NCI-H1930 (cell line): ENCODE measurements around the gene MPST.
A peak's percentile ranks its signal among the peaks of the same experiment; 100 is the strongest.
"Not testable (repeated sequence)": the region's sequence is repeated elsewhere in the genome, so short reads cannot be mapped to it uniquely, and the experiment has no call there.

Experiments
- DNase-seq, 2 experiments: peaks; one replicate each; lab custom pipeline; 2025; lab: John Stamatoyannopoulos, UW

MPST gene

DNA sequence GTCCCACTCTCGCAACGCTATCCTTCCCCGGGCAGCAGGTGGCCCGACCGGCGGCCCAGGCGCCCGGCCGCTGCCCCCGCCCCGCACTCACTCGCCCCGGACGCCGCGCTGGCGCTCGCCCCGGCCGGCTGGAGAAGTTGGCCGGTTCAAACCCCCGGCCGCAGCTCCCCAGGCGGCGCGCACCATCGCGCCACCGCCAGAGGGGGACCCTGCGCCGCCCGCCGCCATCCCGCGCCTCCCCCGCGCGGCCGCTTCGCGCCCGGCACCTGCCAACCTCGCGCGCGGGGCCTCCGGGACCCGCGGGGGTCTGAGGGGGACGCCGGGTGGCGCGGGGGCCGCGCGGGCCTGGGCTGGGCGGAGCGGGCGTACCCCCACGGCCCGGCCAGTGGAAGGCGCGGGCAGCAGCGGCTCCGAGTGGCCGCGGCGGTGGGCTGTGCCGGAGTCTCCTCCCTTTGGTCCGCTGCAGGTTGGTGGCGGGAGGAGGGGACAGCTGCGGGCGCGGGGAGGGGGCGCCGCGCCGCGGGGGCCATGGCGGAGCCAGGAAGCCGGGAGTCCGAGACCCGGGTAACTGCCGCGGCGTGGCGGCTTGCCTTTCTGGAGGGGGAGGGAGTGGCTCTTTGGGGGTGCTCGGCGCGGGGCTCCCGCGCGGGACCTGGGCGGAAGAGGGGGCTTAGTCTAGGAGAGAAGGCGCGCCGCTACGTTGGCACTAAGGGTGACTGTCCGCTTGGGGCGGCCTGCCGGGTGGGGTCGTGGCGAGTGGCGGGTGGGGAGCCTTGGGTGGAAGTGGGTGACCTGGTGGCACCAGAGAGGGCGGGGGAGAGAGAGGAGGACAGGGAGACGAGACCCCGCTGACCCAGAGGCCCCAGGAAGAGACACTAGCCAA lies at the start of gene MPST, which contains the start of gene TST:
TSS of gene MPST (plus strand) at position 434 of the 883 bp plus-strand sequence. CDS start at position 529, 95 bp downstream.
TSS of gene TST (minus strand) at position 139 of the 883 bp plus-strand sequence. CDS start 715 bp downstream, outside the sequence.
- peak; percentile 51 to 79 for DNase-seq

DNA sequence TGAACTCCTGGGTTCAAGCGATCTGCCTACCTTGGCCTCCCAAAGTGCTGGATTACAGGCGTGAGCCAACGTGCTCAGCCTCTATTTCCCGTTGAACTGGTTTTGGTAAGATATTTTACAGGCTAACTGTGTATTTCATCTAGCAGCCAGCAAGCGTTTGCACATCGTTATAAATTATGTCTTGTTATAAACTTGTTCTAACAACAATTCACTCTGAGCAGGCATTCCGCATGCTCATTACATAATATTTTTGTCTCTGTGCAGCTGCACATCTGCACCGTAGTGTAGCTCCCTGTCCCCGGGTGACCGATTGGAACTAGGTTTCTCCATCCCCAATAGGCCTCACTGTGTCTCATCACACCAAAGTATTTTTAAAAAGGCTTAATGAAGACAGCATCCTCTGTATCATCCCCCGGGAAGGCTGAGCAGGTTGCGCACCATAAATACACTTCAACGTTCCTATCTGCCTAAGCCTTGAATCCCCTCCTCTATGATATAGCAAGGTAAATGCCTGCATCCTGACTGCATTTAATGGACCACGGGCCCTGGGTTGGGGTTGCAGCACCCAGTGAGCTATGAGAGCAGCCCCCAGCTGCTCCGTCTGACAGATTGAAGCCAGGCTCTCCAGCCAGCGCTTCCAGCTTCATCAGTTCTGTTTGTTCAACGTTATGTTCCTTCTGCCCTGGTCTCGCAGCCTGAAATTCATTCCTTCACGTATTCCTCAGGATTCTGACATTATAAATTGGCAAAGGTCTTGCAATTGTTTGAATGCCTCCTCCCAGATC lies 48.0 kb upstream of the MPST start:
- DNase-seq, result no peak

DNA sequence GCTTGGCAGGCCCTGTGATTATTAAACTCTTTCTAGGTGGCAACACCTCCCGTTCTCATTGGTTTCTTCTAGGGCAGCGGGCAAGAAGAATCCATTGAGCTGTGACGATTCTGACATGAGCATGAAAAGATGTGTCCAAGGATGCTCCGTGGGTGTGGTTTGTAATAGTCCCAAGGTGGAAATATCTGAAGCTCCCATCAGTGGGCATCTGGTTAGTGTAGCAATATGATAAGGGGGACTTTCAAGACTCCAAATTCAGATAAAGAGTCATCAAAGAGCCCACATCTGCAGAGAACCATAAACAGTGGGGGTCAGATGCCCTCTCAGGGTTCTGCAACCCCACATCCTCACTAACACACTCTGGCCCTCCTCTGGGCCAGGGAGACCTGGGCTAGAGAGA lies 42.9 kb upstream of the MPST start:
- DNase-seq, result no peak

- peak; percentile 61 to 78 for DNase-seq
Measured at GRCh38 chr22:36977401-36977861, 42.1 kb upstream of the MPST start.

- peak; percentile 55 to 87 for DNase-seq
Measured at GRCh38 chr22:36977947-36978660, 41.4 kb upstream of the MPST start.

DNA sequence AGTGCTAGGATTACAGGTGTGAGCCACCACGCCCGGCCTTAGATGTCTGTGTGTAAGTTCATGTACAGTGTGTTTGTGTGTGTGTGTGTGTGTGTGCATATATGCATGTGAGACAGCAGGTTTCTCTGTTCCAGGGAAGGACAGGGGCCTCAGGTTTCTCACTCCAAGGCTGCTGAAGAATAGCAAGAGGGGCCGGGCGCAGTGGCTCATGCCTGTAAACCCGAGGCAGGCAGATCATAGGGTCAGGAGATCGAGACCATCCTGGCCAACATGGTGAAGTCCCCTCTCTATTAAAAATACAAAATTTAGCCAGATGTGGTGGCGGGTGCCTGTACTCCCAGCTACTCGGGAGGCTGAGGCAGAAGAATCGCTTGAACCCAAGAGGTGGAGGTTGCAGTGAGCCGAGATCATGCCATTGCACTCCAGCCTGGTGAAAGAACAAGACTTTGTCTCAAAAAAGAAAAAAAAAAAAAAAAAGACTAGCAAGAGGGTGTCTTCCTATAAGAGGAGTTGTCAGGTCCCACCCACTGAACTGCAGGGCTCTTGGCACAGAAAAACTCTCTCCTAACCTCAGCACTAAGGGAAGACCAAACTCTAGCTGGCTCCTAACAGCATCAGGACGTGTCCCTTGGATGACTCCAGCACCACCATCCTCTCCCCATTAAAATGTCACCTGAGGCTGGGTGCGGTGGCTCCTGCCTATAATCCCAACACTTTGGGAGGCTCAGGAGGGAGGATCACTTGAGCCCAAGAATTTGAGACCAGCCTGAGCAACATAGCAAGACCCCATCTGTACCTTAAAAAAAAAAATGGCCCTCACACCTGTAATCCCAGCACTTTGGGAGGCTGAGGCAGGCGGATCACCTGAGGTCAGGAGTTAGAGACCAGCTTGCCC lies 40.3 kb upstream of the MPST start:
- no peak for DNase-seq

DNA sequence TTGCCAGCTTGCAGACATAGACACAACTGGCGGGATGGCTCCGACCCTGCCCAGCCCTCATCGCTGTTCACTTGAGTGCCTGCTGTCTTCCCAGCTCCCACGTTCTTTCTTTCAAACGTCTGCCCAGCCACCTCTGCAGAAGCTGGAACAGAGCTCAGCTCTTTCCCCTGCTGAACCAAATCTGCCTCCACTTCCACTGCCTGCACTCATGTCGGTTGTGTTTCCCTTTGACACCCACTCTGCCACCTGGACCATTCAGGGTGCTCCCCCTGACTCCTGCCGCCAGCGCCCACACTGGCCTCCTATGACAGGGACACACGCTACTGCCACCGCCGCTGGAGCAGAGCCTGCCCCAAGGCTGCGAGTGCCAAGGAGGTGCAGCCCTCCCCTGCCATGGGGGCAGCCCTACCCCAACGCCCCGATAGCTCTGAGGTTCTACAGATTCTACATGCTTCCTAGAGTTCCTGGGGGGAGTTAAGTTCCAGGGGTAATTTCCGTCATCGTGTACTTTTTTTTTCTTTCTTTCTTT lies 38.2 kb upstream of the MPST start:
- DNase-seq, result no peak

DNA sequence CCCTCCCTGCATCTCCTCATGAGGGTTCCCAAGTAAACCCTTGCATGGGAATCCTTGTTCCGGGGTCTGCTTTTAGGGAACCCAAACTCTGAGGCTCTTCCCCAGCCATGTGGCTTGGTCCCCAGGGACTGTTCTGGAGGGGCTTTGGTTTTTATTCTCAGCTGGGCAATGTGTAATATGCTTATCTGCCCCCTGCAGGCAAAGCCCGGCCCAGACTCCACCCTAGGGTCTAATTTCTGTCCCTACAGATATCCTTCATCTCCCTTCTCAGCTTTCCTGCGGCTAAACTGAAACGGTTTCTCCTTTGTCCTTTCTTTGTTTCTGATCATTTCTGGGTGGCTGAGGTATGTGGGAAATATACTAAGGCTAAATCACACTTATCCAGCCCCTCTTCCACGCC lies 37.4 kb upstream of the MPST start:
- DNase-seq, result no peak

GRCh38 chr22:36985211-36985889 lies 34.2 kb upstream of the MPST start:
- DNase-seq, result no peak

DNA sequence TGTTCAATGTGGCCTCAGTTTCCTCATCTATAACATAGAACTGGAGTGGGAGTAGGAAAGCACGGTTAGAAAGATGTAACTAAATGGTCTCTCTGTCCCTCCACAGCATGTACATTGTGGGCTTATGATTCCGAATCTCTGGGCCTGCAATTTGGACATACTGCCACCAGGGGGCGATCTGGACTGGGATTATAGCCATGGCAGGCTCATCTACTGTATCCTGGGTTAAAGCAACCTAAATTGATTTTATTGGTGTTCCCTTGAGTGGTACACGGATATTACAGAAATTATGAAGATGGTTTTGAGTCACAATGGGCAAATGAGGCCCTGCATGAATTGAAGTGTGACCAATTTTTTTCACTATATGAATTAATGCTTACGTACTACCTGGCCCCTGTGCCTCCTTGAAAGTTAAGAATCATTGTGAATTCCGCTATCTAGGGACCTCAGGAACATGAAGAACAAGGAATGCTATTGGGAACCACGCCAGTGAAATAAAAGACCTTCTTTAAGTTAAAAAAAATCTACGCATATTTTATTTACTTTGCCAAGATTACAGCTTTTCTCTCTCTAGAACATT lies 33.2 kb upstream of the MPST start:
- no peak for DNase-seq

DNA sequence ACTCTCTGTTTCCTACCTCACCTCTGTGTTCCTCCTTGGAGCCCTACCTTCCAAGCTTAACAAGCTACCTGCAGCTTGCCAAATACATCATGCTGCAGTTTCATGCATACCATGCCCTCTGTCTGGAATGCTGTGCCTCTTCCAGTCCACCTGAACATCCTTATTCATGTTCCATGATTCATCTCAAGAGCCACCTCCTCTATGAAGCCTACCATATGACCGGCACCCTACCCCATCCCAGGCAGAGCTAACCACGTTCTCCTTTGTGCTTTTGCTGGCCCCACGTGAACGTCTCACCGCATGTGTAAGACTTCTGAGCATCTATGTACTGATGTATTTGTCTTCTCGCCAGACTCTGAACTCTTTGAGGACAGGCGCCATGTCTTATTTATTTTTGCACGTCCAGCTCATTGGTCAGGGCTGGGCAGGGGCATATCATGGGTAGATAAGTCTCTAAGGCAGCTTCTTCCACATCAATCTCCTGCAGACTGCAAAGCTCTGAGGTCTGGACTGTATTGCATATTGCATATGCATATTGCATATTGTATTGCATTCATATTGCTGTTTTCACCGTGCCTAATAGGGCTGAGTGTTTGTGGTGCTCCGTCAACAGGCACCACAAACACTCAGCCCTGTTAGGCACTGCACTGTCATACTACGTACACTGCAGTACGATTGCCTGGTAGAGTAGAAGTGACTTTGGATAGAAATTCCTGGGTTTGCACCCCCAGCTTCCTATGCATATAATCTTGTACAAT lies 31.3 kb upstream of the MPST start:
- no peak for DNase-seq

DNA sequence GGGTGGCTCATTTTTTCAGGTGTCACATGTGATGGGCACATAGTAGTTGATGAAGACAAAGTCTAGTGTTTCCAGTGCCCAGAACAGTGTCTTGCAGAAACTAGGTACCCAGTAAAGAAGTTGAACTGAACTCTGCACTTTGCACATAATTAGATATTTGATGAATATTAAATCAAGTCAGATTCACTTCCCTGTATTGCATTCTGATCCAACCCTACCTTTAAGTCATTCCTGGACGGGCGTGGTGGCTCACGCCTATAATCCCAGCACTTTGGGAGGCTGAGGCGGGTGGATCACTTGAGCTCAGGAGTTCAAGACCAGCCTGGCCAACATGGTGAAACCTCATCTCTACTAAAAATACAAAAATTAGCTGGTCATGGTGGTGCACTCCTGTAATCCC lies 30.5 kb upstream of the MPST start:
- DNase-seq, result not testable (repeated sequence)

DNA sequence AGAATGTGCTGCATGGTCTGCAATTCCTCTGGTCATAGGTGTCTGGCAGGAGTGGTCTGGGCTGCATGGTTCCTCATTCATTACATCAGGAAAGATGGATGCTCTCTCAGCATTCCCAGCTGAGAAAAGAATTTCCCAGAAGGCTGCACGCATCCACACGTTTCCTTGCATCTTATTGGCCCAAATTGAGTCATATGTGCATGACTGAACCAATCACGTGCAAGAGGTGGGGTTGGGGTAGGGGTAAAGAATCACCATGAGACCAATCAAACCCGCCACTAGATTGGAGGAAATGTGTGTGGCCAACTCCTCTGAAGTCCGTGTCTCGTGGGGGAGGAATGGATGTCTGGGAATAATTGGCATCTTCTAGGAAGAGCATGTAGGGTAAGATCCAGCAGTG lies 29.1 kb upstream of the MPST start:
- no peak for DNase-seq

- DNase-seq, result no peak
Measured at GRCh38 chr22:36991206-36991605, 28.3 kb upstream of the MPST start.

DNA sequence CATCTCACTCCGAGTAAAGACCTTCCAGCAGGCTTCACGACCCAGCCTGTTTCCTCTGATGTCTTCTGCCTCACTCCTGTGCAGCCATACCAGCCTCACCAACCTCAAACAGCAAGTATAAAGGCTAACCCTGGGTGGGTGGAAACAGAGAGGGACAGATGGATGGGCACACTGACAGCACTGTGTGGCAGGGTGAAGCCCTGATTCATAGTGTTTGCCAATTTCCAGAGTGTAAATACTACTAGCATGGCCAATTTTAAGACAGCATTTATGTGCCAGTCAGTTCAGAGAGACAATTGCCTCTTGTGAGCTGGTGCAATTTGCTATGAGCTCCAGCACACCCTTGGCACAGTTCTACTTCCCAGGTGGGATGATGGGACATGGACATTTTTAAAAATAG lies 21.8 kb upstream of the MPST start:
- no peak for DNase-seq

- DNase-seq, result peak in 1 of 2 experiments; percentile 20
Measured at GRCh38 chr22:36998620-36999351, 20.8 kb upstream of the MPST start.

GRCh38 chr22:36999463-36999862 lies 20.1 kb upstream of the MPST start:
- DNase-seq, result no peak
